Fibroblast of mammary gland (primary cell): ENCODE results near the gene TARBP1.

Experiments used
- DNase-seq: peaks from one replicate; pipeline ENCODE4 v3.0.0-alpha.2; 2010; ENCODE audit warnings: low read depth
- H3K4me3 ChIP-seq: 2 replicates; pipeline ENCODE4 v1.5.1; 2011; ENCODE audit warnings: low read depth, mild to moderate bottlenecking, low read length, moderate library complexity; ENCODE audit not compliant: control insufficient read depth
- TF ChIP-seq, protein P1 (sequence below): conservative IDR thresholded peaks from 2 replicates; pipeline ENCODE4 v1.5.1; 2011; ENCODE audit warnings: low read depth, low read length, inconsistent platforms; ENCODE audit not compliant: control insufficient read depth, insufficient read depth

TARBP1 gene

DNA sequence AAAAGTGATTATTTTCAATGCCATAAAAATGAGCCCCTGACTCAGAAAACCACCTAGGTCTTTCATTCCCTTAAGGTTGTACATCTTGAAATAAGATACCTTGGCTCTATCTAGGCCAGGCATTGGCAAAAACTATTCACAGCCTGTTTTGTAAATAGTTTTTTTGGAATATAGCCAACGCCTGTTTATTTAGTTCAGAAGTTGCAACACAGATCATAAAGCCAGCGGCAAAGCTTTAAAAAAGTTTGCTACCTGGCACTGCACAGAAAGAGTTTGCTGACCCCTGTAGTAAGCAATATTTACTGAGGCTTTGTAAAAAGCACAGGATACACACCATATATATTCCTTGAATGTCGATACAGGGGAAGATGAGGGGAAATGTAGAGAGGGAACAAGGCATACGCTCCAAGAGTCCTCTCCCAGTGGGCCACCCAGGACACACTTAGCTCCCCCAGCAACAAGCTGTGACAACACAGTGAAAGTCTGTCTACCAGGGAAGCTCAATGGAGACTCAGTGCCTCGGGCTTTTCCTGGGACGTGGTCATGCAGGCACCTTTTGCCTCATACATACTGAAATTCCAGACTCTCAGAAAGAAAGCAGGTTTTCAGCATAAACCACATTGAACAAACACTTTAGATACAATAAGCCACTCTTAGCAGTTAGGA is 20.5 kb downstream of the TARBP1 start:
- H3K4me3 ChIP-seq = no peak overlapping the region
- TF ChIP-seq, protein P1, sequence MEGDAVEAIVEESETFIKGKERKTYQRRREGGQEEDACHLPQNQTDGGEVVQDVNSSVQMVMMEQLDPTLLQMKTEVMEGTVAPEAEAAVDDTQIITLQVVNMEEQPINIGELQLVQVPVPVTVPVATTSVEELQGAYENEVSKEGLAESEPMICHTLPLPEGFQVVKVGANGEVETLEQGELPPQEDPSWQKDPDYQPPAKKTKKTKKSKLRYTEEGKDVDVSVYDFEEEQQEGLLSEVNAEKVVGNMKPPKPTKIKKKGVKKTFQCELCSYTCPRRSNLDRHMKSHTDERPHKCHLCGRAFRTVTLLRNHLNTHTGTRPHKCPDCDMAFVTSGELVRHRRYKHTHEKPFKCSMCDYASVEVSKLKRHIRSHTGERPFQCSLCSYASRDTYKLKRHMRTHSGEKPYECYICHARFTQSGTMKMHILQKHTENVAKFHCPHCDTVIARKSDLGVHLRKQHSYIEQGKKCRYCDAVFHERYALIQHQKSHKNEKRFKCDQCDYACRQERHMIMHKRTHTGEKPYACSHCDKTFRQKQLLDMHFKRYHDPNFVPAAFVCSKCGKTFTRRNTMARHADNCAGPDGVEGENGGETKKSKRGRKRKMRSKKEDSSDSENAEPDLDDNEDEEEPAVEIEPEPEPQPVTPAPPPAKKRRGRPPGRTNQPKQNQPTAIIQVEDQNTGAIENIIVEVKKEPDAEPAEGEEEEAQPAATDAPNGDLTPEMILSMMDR = no peak
- DNase-seq = no peak

GRCh38 chr1:234454926-234455325 is 24.1 kb downstream of the TARBP1 start:
- no peak overlapping the region for H3K4me3 ChIP-seq
- TF ChIP-seq, protein P1 = no peak
- DNase-seq = no peak

- no peak overlapping the region for H3K4me3 ChIP-seq
- DNase-seq = no peak
- TF ChIP-seq, protein P1 = no peak
Observed at GRCh38 chr1:234452406-234452965, 26.5 kb downstream of the TARBP1 start.

GRCh38 chr1:234440348-234440747 is 38.6 kb downstream of the TARBP1 start:
- TF ChIP-seq, protein P1 = no peak
- no peak for DNase-seq
- H3K4me3 ChIP-seq = no peak overlapping the region

DNA sequence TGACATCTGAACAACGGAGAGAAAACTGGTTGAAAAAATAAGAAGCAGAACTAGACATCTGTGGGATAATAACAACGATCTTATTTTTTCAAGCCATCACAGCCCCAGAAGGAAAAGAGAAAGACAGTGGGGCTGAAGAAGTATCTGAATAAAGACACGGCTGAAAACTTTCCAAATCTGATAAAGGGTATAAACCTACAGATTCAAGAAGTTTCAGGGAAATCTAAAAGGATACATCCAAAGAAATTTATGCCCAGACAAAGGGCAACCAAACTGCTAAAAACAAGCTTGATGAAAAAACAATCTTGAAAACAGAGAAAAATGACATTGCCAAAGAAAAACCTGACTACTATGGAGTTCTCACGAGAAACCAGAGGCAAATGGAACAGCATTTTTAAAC is 40.4 kb downstream of the TARBP1 start:
- no peak for DNase-seq

GRCh38 chr1:234437423-234438171 is 41.4 kb downstream of the TARBP1 start:
- TF ChIP-seq, protein P1 = no peak
- DNase-seq = no peak
- no peak overlapping the region for H3K4me3 ChIP-seq

More for the DNA sequence above, 40.4 kb downstream of the TARBP1 start:
- H3K4me3 ChIP-seq = no peak overlapping the region
- TF ChIP-seq, protein P1 = no peak
